Nucleus accumbens (tissue), 56 donors: ENCODE data around the gene ZNF487.

Experiments used
- DNase-seq, 56 donors: peaks; one replicate each; lab custom pipeline; 2025; lab: John Stamatoyannopoulos, UW

ZNF487 gene

DNA sequence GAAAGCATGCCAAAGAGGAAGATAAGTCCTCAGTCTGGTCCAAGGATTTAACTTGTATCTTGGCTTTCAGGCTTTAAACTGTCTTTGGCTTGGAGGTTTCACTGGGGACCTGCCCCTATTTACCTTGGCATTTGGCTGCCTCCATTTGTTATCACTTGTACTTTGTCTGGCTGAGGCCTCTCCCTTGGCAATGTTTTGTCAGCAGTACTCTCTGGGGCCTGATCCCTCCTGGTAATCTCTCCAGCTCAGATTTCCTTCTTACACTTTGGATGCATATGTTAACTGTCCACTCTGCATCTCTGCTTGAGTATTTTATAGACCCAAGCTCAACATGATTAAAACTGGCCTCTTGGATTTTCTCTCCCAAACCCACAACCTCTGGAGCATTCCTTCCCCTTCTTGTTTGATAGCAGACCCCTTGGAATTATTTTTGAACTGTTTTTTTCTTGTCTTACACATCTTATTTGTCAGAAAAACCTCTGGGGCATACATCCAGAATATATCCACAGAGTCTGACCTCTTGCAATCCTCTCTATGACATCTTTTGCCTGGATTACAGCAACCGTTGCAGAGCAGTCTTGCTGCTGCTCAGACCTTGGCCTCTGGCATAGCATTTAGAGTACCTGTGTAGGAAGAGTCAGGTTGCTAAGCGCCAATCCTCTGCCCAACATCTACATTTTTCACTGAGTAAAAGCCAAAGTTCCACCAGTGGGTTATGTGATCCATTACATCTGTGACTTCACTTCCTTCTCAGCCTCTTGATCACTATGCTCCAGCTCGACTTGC lies 35.2 kb downstream of the ZNF487 start:
- no peak for DNase-seq

DNA sequence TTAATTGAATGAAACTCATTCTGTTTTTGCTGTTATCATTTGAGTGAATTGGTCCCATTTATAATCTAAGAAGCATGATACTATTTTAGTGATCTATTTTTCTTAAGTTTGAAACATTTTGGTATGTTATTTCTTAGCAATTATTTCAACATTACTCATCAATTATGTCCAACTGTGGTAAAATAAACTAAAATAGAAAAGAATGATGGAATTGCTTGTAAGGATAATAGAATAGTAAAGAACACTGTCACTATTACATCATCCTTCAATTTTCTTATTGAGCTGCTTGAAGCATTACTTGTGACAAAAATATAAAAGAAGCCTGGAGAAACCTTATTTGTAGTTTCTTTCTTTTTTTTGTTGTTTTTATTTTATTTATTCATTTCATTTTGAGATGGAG lies 42.4 kb downstream of the ZNF487 start:
- no peak for DNase-seq

DNA sequence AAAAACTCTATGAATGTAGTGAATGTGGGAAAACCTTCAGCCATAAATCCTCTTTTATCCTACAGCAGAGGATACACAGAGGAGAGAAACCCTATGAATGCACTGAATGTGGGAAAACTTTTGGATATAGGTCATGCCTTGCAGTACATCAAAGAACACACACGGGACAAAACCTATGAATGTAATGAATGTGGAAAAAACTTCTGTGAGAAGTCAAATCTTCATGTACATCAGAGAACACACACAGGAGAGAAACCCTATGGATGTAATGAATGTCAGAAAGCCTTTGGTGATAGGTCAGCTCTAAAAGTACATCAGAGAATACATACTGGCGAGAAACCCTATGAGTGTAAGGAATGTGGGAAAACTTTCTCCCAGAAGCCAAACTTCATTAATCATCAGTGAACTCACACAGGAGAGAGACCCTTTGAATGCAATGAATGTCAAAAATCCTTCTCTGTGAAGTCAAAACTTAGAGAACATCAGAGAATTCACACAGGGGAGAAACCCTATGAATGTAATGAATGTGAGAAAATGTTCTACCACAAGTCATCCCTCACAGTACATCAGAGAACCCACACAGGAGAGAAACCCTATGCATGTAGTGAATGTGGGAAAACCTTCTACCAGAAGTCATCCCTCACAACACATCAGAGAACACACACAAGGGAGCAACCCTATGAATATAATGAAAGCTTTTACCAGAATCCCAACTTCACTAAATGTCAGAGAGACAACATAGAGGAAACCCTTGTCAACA lies 45.6 kb downstream of the ZNF487 start:
- no peak for DNase-seq

DNA sequence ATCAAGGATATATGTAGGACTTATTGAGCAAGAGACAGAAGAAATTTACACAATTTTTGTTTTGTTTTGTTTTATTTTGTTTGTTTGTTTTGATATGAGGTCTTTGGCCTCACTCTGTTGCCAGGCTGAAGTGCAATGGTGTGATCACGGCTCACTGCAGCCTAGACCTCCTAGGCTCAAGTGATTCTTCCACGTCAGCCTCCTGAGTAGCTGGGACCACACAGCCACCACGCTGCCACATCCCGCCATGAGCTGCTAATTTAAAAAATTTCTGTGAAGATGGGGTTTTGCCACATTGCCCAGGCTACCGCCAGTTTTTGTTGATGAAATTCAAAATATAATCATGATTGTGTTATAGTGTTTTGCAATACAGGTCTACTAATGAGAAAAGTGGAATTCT lies 54.9 kb downstream of the ZNF487 start:
- DNase-seq = no peak

DNA sequence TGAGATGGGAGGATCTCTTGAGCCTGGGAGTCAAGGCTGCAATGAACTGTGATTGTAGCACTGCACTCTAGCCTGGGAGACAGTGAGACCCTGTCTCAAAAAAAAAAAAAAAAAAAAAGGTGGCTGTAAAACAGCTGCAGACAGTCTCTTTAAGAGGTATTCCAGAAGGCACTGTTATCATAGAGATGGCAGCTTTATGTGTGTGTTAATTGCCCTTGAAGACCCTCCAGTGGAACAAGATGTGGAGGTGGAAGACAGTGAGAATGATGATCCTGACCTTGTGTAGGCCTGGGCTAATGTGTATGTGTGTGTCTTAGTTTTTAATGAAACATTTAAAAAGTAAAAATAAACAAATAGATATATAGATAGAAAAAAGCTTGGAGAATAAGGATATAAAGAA lies 66.0 kb downstream of the ZNF487 start:
- DNase-seq = no peak

DNA sequence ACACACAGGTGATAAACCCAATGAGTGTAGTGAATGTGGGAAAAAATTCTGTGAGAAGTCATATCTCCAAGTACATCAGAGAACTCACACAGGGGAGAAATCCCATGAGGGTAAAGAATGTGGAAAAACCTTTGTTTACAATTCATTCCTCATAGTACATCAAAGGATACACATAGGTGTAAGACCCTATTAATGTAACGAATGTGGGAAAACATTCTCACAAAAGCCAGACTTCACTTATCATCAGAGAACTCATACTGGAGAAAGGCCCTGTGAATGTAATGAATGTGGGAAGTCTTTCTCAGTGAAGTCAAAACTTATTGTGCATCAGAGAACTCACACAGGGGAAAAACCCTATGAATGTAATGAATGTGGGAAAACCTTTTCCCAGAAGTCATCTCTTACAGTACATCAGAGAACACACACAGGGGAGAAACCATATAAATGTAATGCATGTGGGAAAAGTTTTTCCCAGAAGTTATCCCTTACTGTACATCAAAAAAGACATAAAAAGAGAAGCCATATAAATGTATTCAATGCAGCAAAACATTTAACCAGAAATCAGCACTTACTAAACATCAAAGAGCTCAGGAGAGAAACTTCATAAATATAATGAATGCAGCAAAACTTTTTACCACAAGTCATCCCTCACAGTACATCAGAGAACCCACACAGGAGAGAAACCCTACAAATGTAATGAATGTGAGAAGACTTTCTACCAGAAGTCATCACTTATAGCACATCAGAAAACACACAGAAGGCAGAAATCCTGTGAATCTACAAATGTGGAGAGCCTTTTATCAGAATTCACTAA lies 87.7 kb downstream of the ZNF487 start:
- DNase-seq = no peak
